ENCODE results near the gene TSC2. TPM values are rescaled to one million over a fixed set of nuclear protein-coding genes. Genes with fewer than 3 reads are reported as not detected.
A peak's percentile ranks its signal among the peaks of the same experiment; 100 is the strongest.

Gene TSC2
- total and polyA plus RNA-seq, 2 of the 13 experiments (the other 11 are each of a cell fraction or from before 2014, with no cell fraction given), result 19.6 to 40.4 TPM

DNA sequence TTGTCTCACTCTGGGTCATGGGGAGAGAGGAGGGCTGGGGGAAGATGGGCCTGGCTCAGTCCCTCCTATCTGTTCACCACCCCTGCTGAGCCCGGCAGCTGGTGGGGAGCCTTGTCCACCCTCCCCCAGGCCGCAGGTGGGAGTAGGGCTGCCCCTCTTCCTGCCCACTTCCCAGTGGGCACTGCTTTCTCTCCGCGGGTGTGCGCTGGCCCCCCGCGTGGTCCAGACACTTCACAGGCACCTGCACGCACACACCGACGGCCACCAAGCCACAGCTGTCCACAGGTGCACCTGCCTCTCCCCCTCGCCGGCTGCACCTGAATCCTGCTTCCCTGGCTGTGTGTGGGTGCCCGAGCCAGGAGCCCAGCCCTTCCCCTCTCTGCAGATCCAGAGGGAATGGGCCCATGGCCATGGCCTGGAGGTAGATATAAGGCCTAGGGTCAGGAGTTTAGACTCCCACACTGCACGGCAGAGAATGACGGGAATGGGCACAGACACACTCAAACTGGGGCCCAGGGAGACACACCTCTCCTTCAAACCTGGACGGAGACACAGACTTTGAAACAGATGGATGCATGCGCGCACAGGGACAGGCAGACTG lies 19.1 kb upstream of the TSC2 start:
- Histone ChIP-seq H3K36me3 (replicated peaks in 1 of 2; ENCODE audit: control insufficient read depth in 1 of 2, insufficient read depth in 2 of 2, low read length in 2 of 2) (no peaks in the 10 kb centered on the region; a peak in 1 of 5 replicates), H2AFZ (ENCODE audit: low read length) (no peak overlapping the region), H3K79me2 (ENCODE audit: insufficient read depth, low read length) (peaks cover 3% of the 10 kb centered on the region), H4K20me1 (ENCODE audit: insufficient read depth, low read length) (0 out of 2 replicates have a peak, but pooled peaks cover 7% of the 10 kb centered on the region), H3K27me3 (ENCODE audit: control insufficient read depth in 1 of 2, insufficient read depth in 2 of 2, low read length in 2 of 2) (peaks cover 1 to 9% of the 10 kb centered on the region in 2 experiments; a peak in 2 of 5 replicates), H3K4me2 (ENCODE audit: low read depth, low read length) (peak overlapping the region; percentile 89), H3K9ac (ENCODE audit: insufficient read depth, low read depth, low read length) (0 out of 2 replicates have a peak overlapping the region, but pooled peaks have one; percentile 54), H3K27ac (ENCODE audit: extremely low read length, insufficient read depth, low read length) (no peak overlapping the region), H3K9me3 (ENCODE audit: low read length) (no peaks in the 10 kb centered on the region), H3K4me1 (ENCODE audit: insufficient read depth, low read length) (peaks cover 76% of the 10 kb centered on the region), H3K4me3 (replicated peaks in 1 of 3; ENCODE audit: insufficient read depth in 1 of 3, low read depth in 2 of 3, low read length in 3 of 3) (no peak overlapping the region)
- DNase-seq (ENCODE audit: low spot score) (no peak), FAIRE-seq (no peak), ATAC-seq (no peak)
- TF ChIP-seq ZNF160 (CRISPR knock-in tag; IDR thresholded peaks at IDR 0.05) (no peak), ZMYM4 (CRISPR knock-in tag; IDR thresholded peaks at IDR 0.05) (0 out of 2 replicates have a peak, but pooled peaks have one; percentile 1)
- TF ChIP-seq, protein P1, sequence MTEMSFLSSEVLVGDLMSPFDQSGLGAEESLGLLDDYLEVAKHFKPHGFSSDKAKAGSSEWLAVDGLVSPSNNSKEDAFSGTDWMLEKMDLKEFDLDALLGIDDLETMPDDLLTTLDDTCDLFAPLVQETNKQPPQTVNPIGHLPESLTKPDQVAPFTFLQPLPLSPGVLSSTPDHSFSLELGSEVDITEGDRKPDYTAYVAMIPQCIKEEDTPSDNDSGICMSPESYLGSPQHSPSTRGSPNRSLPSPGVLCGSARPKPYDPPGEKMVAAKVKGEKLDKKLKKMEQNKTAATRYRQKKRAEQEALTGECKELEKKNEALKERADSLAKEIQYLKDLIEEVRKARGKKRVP (CRISPR knock-in tag; IDR thresholded peaks at IDR 0.05), result no peak
- ChIA-PET CTCF (ENCODE audit: low intra/inter-chr PET ratio, low total read pairs) (no interaction called here), POLR2A (interaction anchor here (1.8 to 6.2 kb wide), 3 partner anchors 7 to 20 kb away, joined by 6 to 62 read pairs (median 14); no protein-coding TSS in a partner anchor)
- intact Hi-C loops (cut with micrococcal nuclease; ENCODE audit: unreplicated experiment), result no loop called here
- in situ Hi-C loops (cut with HindIII; ENCODE audit: extremely low pct_ligation_motif_present, low pct_unique_long_range_greater_than_20kb), result no loop called here
- BruUV-seq (replicated peaks), result TSS peak; percentile 37
- 91% methylated on average over 16 of the region's 18 CpGs for WGBS (ENCODE audit: low lambda C conversion rate)

DNA sequence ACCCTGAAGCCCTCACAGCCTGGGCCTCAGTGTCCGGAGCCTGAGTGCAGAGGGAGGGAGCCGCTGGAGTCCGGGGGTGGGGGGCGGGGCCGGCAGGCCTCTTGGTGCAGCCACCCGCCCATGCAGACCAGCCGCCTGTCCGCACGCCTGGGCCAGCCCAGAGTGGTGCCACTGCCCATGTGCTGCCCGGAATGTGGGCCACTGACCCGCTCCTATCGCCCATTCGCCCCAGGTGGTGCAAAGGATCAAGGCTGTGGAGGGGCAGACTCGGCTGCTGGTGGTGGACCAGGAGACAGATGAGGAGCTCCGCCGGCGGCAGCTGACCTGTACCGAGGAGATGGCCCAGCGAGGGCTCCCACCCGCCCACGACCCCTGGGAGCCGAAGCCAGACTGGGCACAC lies 18.4 kb upstream of the TSC2 start:
- no peak overlapping the region for H3K4me3 ChIP-seq (replicated peaks in 1 of 3; ENCODE audit: insufficient read depth in 1 of 3, low read depth in 2 of 3, low read length in 3 of 3)
- intact Hi-C loops (cut with micrococcal nuclease; ENCODE audit: unreplicated experiment), result no loop called here
- H3K9me3 ChIP-seq (ENCODE audit: low read length), result no peaks in the 10 kb centered on the region
- POLR2A ChIA-PET, result no interaction called here
- FAIRE-seq, result no peak
- in situ Hi-C loops (cut with HindIII; ENCODE audit: extremely low pct_ligation_motif_present, low pct_unique_long_range_greater_than_20kb), result no loop called here
- peaks cover 3% of the 10 kb centered on the region for H3K79me2 ChIP-seq (ENCODE audit: insufficient read depth, low read length)
- no TSS peak for BruUV-seq (replicated peaks)
- no peak overlapping the region for H3K27ac ChIP-seq (ENCODE audit: extremely low read length, insufficient read depth, low read length)
- no peak overlapping the region for H3K4me2 ChIP-seq (ENCODE audit: low read depth, low read length)
- WGBS (ENCODE audit: low lambda C conversion rate), result no CpG with 5 or more reads among the region's 22 CpGs
- H3K36me3 ChIP-seq (replicated peaks in 1 of 2; ENCODE audit: control insufficient read depth in 1 of 2, insufficient read depth in 2 of 2, low read length in 2 of 2), result no peaks in the 10 kb centered on the region; a peak in 1 of 5 replicates
- H3K9ac ChIP-seq (ENCODE audit: insufficient read depth, low read depth, low read length), result no peak overlapping the region
- H4K20me1 ChIP-seq (ENCODE audit: insufficient read depth, low read length), result 0 out of 2 replicates have a peak, but pooled peaks cover 7% of the 10 kb centered on the region
- TF ChIP-seq RBFOX2 (IDR thresholded peaks at IDR 0.05; ENCODE audit: low read depth, low read length), result 0 out of 2 replicates have a peak, but pooled peaks have one; percentile 31
- TF ChIP-seq SRY (CRISPR knock-in tag; IDR thresholded peaks at IDR 0.05), result no peak
- CTCF ChIA-PET (ENCODE audit: low intra/inter-chr PET ratio, low total read pairs), result no interaction called here
- H3K27me3 ChIP-seq (ENCODE audit: control insufficient read depth in 1 of 2, insufficient read depth in 2 of 2, low read length in 2 of 2), result peaks cover 0 to 9% of the 10 kb centered on the region in 2 experiments; a peak in 1 of 5 replicates
- no peak overlapping the region for H2AFZ ChIP-seq (ENCODE audit: low read length)
- no peak for DNase-seq (ENCODE audit: low spot score)
- peaks cover 76% of the 10 kb centered on the region for H3K4me1 ChIP-seq (ENCODE audit: insufficient read depth, low read length)
- ATAC-seq, result no peak
